Hepatocyte (in vitro differentiated cells): ENCODE results near the gene CATSPERB. TPM values are rescaled to one million over a fixed set of nuclear protein-coding genes. Genes with fewer than 3 reads are reported as not detected.
A peak's percentile ranks its signal among the peaks of the same experiment; 100 is the strongest.

Source experiments
- DNase-seq: peaks from one replicate; pipeline ENCODE4 v3.0.0-alpha.2; 2016; ENCODE audit warnings: low spot score
- H2AFZ ChIP-seq: fragments of 200-600 bp; sonication (generic); 2 replicates; pipeline ENCODE4 v1.6.0; 2016; ENCODE audit warnings: antibody characterized with exemption, mild to moderate bottlenecking
- H3K27ac ChIP-seq: fragments of 200-600 bp; sonication (generic); 2 replicates; pipeline ENCODE4 v1.5.1; 2016; ENCODE audit warnings: mild to moderate bottlenecking
- H3K27me3 ChIP-seq: fragments of 200-600 bp; sonication (generic); 2 replicates; pipeline ENCODE4 v1.6.1; 2016
- H3K36me3 ChIP-seq: fragments of 200-600 bp; sonication (generic); replicated peaks from 2 replicates; pipeline ENCODE4 v1.5.1; 2016; ENCODE audit warnings: low read depth; ENCODE audit not compliant: insufficient read depth
- H3K4me1 ChIP-seq: fragments of 200-600 bp; sonication (generic); 2 replicates; pipeline ENCODE4 v1.5.1; 2016; ENCODE audit warnings: mild to moderate bottlenecking, moderate library complexity; ENCODE audit not compliant: insufficient read depth
- H3K4me2 ChIP-seq: fragments of 200-600 bp; sonication (generic); 2 replicates; pipeline ENCODE4 v1.6.0; 2016
- H3K4me3 ChIP-seq: fragments of 200-600 bp; sonication (generic); 2 replicates; pipeline ENCODE4 v1.5.1; 2016; ENCODE audit warnings: mild to moderate bottlenecking
- H3K79me2 ChIP-seq: fragments of 200-600 bp; sonication (generic); 2 replicates; pipeline ENCODE4 v1.6.0; 2017; ENCODE audit warnings: mild to moderate bottlenecking
- H3K9me2 ChIP-seq: fragments of 200-600 bp; sonication (generic); replicated peaks from 2 replicates; pipeline ENCODE4 v1.6.0; 2017; ENCODE audit warnings: mild to moderate bottlenecking; ENCODE audit not compliant: insufficient read depth
- H3K9me3 ChIP-seq: fragments of 200-600 bp; sonication (generic); 2 replicates; pipeline ENCODE4 v1.5.1; 2016; ENCODE audit warnings: low read depth, mild to moderate bottlenecking
- H4K20me1 ChIP-seq: fragments of 200-600 bp; sonication (generic); 2 replicates; pipeline ENCODE4 v1.6.0; 2016; ENCODE audit warnings: mild to moderate bottlenecking; ENCODE audit not compliant: insufficient read depth, poor library complexity, severe bottlenecking
- EZH2 ChIP-seq: fragments of 200-600 bp; sonication (generic); IDR thresholded peaks from 2 replicates; pipeline ENCODE4 v1.6.1; 2016; ENCODE audit warnings: antibody characterized with exemption, mild to moderate bottlenecking, borderline replicate concordance
- EZH2phosphoT487 ChIP-seq: fragments of 200-600 bp; sonication (generic); IDR thresholded peaks from one replicate; pipeline ENCODE4 v1.6.1; 2018; ENCODE audit warnings: antibody characterized with exemption, mild to moderate bottlenecking, low read depth, moderate library complexity; ENCODE audit not compliant: unreplicated experiment, severe bottlenecking
- WGBS: methylation state at CpG from one replicate; pipeline ENCODE4 v1.1.6; 2016; ENCODE audit warnings: low lambda C conversion rate; ENCODE audit errors: missing lambda C conversion rate; 5-methylcytosine and 5-hydroxymethylcytosine counted together
- polyA plus RNA-seq: library from polyadenylated mRNA; unstranded; fragments of >200 nt; fragmentation: Nextera tagmentation; extraction: Ambion mirVana; gene quantifications from 2 replicates; pipeline ENCODE4 v1.2.1, GENCODE V29; 2016
- total RNA-seq: library from RNA; depleted of rRNA; stranded (reverse); fragments of >200 nt; gene quantifications from 2 replicates; pipeline ENCODE4 v1.2.3, GENCODE V29; 2014
- TF ChIP-seq, protein P1 (sequence below): fragments of 200-600 bp; sonication (generic); IDR thresholded peaks from 2 replicates; pipeline ENCODE4 v1.5.1; 2016; ENCODE audit warnings: antibody characterized with exemption, mild to moderate bottlenecking; ENCODE audit not compliant: poor library complexity

CATSPERB gene
- total and polyA plus RNA-seq, 2 experiments from 2014 or later = 0.93 to 7.1 TPM

DNA sequence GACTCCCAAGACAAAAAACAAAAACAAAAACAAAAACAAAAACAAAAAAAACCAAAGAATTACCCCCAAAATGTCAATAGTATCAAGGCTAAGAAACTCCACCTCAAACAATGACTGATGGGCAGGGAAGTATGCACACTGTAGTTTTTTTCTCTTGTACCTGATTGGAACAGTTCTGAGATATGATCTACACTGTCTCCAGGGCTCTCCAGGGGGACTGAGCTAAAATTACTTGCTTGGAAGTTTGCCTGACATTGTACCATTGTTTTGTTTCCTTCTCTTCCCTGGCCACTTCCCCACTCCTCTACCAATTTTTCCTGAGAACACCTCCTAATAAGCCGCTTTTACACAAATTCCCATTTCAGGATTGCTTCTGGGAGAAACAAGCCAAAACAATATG, 22.3 kb upstream of the CATSPERB start:
- WGBS = 100% methylated on average over 1 of the region's 1 CpG
- no peaks in the 10 kb centered on the region for H3K9me3 ChIP-seq
- H3K27ac ChIP-seq = peak overlapping the region; percentile 81
- DNase-seq = no peak
- no peaks in the 10 kb centered on the region for H3K9me2 ChIP-seq
- no peaks in the 10 kb centered on the region for H3K27me3 ChIP-seq
- no peak overlapping the region for H2AFZ ChIP-seq
- H3K36me3 ChIP-seq = no peaks in the 10 kb centered on the region
- no peak overlapping the region for H3K4me2 ChIP-seq
- H3K4me3 ChIP-seq = no peak overlapping the region
- H3K4me1 ChIP-seq = peaks cover 32% of the 10 kb centered on the region
- H3K79me2 ChIP-seq = no peaks in the 10 kb centered on the region
- no peak for TF ChIP-seq EZH2phosphoT487
- TF ChIP-seq, protein P1, sequence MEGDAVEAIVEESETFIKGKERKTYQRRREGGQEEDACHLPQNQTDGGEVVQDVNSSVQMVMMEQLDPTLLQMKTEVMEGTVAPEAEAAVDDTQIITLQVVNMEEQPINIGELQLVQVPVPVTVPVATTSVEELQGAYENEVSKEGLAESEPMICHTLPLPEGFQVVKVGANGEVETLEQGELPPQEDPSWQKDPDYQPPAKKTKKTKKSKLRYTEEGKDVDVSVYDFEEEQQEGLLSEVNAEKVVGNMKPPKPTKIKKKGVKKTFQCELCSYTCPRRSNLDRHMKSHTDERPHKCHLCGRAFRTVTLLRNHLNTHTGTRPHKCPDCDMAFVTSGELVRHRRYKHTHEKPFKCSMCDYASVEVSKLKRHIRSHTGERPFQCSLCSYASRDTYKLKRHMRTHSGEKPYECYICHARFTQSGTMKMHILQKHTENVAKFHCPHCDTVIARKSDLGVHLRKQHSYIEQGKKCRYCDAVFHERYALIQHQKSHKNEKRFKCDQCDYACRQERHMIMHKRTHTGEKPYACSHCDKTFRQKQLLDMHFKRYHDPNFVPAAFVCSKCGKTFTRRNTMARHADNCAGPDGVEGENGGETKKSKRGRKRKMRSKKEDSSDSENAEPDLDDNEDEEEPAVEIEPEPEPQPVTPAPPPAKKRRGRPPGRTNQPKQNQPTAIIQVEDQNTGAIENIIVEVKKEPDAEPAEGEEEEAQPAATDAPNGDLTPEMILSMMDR = no peak
- TF ChIP-seq EZH2 = no peak
- no peaks in the 10 kb centered on the region for H4K20me1 ChIP-seq

DNA sequence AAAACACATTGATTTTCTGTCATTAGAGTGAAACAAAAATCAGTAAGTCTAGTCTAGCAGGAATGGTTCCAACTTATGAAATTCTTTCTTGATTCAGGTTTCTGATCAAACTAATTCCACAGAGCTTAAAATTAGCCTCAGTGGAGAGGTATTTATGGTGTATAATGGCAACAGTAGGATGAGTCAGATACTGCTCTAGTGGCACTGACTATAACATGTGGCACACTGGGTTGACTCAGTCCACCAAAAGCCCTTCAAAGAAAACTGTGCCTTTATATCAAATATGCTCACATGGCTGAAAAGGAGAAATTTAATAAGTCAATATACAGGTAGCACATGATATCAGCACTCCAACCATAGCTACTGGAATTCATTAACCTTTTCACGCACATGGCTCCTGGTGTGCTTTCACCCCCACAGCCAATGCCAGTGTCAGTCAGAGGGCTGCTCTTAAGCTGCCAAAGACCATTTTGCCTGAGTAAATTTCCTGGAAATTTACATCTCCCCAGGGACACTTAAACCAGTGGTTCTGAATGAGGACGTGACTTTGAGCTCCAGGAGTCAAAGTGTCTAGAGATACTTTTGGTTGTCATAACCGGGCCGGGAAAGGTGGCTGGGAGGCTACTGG, 21.7 kb upstream of the CATSPERB start:
- Histone ChIP-seq H3K79me2 (no peaks in the 10 kb centered on the region), H4K20me1 (no peaks in the 10 kb centered on the region), H3K36me3 (no peaks in the 10 kb centered on the region), H3K27ac (peak overlapping the region; percentile 81), H2AFZ (no peak overlapping the region), H3K9me2 (no peaks in the 10 kb centered on the region), H3K9me3 (no peaks in the 10 kb centered on the region), H3K4me1 (peaks cover 32% of the 10 kb centered on the region), H3K27me3 (no peaks in the 10 kb centered on the region), H3K4me2 (no peak overlapping the region), H3K4me3 (no peak overlapping the region)
- TF ChIP-seq EZH2 = no peak
- TF ChIP-seq, protein P1 = no peak
- TF ChIP-seq EZH2phosphoT487 = no peak
- DNase-seq = no peak
- 79% methylated on average over 4 of the region's 4 CpGs for WGBS

DNA sequence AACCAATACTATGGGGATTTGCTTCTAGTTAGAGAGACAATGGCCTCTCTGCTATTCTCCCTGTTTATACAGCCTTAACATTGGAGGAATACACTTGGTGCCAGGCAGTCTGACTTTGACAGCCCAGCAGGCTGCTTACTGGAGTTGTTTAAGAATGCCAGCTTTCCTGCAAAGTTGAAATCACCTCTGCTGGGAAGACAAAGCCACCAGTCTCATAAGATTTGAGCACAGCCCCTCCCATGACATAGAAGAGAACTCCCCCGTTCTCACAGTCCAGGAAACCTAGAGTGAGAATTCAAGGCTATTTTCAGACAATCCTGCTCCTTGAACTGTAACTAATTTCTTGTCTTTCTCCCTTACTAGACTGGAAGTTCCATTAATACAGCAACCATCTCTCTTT, 21.1 kb upstream of the CATSPERB start:
- TF ChIP-seq EZH2phosphoT487 (no peak), EZH2 (no peak)
- TF ChIP-seq, protein P1 = no peak
- H3K9me2 ChIP-seq = no peaks in the 10 kb centered on the region
- DNase-seq = no peak
- no peaks in the 10 kb centered on the region for H4K20me1 ChIP-seq
- H3K27ac ChIP-seq = peak overlapping the region; percentile 81
- WGBS = 43% methylated on average over 1 of the region's 1 CpG
- no peak overlapping the region for H2AFZ ChIP-seq
- peaks cover 32% of the 10 kb centered on the region for H3K4me1 ChIP-seq
- H3K9me3 ChIP-seq = no peaks in the 10 kb centered on the region
- H3K4me3 ChIP-seq = no peak overlapping the region
- no peaks in the 10 kb centered on the region for H3K79me2 ChIP-seq
- H3K4me2 ChIP-seq = no peak overlapping the region
- H3K27me3 ChIP-seq = no peaks in the 10 kb centered on the region
- no peaks in the 10 kb centered on the region for H3K36me3 ChIP-seq

DNA sequence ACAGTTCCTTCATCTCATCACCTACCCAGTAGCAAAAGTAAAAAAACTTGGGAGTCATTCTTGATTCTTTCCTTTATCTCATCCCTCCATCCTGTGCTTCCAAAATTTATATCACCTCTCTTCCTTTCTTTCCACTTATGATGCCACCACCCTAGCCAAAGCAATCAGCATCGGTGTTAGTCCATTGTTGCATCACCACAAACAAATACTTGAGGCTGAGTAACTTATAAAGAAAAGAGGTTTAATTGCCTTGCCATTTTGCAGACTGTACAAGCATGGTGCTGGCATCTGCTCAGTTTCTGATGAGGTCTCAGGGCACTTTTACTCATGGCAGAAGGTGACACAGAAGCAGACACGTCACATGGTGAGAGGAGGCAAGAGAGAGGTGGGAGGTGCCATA, 19.8 kb upstream of the CATSPERB start:
- H3K9me2 ChIP-seq = no peaks in the 10 kb centered on the region
- H3K27ac ChIP-seq = no peak overlapping the region
- no peak overlapping the region for H3K4me2 ChIP-seq
- H3K4me3 ChIP-seq = no peak overlapping the region
- WGBS = 88% methylated on average over 2 of the region's 2 CpGs
- TF ChIP-seq EZH2 (no peak), EZH2phosphoT487 (no peak)
- TF ChIP-seq, protein P1 = no peak
- H3K4me1 ChIP-seq = peaks cover 32% of the 10 kb centered on the region
- no peaks in the 10 kb centered on the region for H3K27me3 ChIP-seq
- H4K20me1 ChIP-seq = no peaks in the 10 kb centered on the region
- H3K36me3 ChIP-seq = no peaks in the 10 kb centered on the region
- DNase-seq = no peak
- H3K79me2 ChIP-seq = no peaks in the 10 kb centered on the region
- no peak overlapping the region for H2AFZ ChIP-seq
- H3K9me3 ChIP-seq = no peaks in the 10 kb centered on the region
